ENCODE results near the gene USP49. TPM values are rescaled to one million over a fixed set of nuclear protein-coding genes. Genes with fewer than 3 reads are reported as not detected.

USP49 gene
- total and polyA plus RNA-seq, 2 experiments from 2014 or later = 0.97 to 1.2 TPM

GRCh38 chr6:41932378-41932777, 37.2 kb upstream of the USP49 start:
- Histone ChIP-seq H3K9ac (no peak overlapping the region), H3K4me1 (ENCODE audit: insufficient read depth) (peaks cover 12% of the 10 kb centered on the region), H3K79me2 (ENCODE audit: insufficient read depth) (peaks cover 41% of the 10 kb centered on the region), H2AFZ (no peak overlapping the region), H3K9me3 (ENCODE audit: low read depth) (no peaks in the 10 kb centered on the region), H3K27me3 (replicated peaks; ENCODE audit: insufficient read depth) (no peaks in the 10 kb centered on the region), H3K9me2 (ENCODE audit: insufficient read depth) (no peaks in the 10 kb centered on the region), H3F3A (ENCODE audit: insufficient read depth) (peaks cover 36% of the 10 kb centered on the region), H3K4me3 (no peak overlapping the region), H4K20me1 (ENCODE audit: insufficient read depth) (no peaks in the 10 kb centered on the region), H3K36me3 (ENCODE audit: low read depth) (peaks cover 63% of the 10 kb centered on the region), H3K27ac (no peak overlapping the region), H3K4me2 (ENCODE audit: unreplicated experiment) (no peak overlapping the region)
- TF ChIP-seq EZH2phosphoT487 (IDR thresholded peaks at IDR 0.05; ENCODE audit: insufficient read depth, low read depth) (no peak), EZH2 (IDR thresholded peaks at IDR 0.05; ENCODE audit: insufficient read depth, poor library complexity, severe bottlenecking) (no peak)
- DNase-seq = no peak
- in situ Hi-C loops (cut with MboI) = no loop called here
- WGBS, 2 experiments (ENCODE audit: low coverage in 1 of 2, low lambda C conversion rate in 2 of 2, missing lambda C conversion rate in 2 of 2) = 83 to 87% methylated on average over 15 of the region's 15 CpGs

GRCh38 chr6:41931792-41932191, 36.6 kb upstream of the USP49 start:
- peaks cover 12% of the 10 kb centered on the region for H3K4me1 ChIP-seq (ENCODE audit: insufficient read depth)
- no peaks in the 10 kb centered on the region for H4K20me1 ChIP-seq (ENCODE audit: insufficient read depth)
- no peak for DNase-seq
- H3K27me3 ChIP-seq (replicated peaks; ENCODE audit: insufficient read depth) = no peaks in the 10 kb centered on the region
- no peak overlapping the region for H3K9ac ChIP-seq
- no peaks in the 10 kb centered on the region for H3K9me2 ChIP-seq (ENCODE audit: insufficient read depth)
- H3F3A ChIP-seq (ENCODE audit: insufficient read depth) = peaks cover 30% of the 10 kb centered on the region
- no peak overlapping the region for H3K4me3 ChIP-seq
- H3K9me3 ChIP-seq (ENCODE audit: low read depth) = no peaks in the 10 kb centered on the region
- 68% methylated on average over 2 of the region's 2 CpGs for WGBS, 2 experiments (ENCODE audit: low coverage in 1 of 2, low lambda C conversion rate in 2 of 2, missing lambda C conversion rate in 2 of 2)
- H3K4me2 ChIP-seq (ENCODE audit: unreplicated experiment) = no peak overlapping the region
- peaks cover 41% of the 10 kb centered on the region for H3K79me2 ChIP-seq (ENCODE audit: insufficient read depth)
- TF ChIP-seq EZH2phosphoT487 (IDR thresholded peaks at IDR 0.05; ENCODE audit: insufficient read depth, low read depth) = no peak
- no peak for TF ChIP-seq EZH2 (IDR thresholded peaks at IDR 0.05; ENCODE audit: insufficient read depth, poor library complexity, severe bottlenecking)
- H3K27ac ChIP-seq = no peak overlapping the region
- in situ Hi-C loops (cut with MboI) = no loop called here
- no peak overlapping the region for H2AFZ ChIP-seq
- H3K36me3 ChIP-seq (ENCODE audit: low read depth) = peaks cover 67% of the 10 kb centered on the region

- Histone ChIP-seq H3K27me3 (replicated peaks; ENCODE audit: insufficient read depth) (no peaks in the 10 kb centered on the region), H4K20me1 (ENCODE audit: insufficient read depth) (no peaks in the 10 kb centered on the region)
- in situ Hi-C loops (cut with MboI) = no loop called here
Observed at GRCh38 chr6:41929924-41930323, 34.7 kb upstream of the USP49 start.

GRCh38 chr6:41927253-41927652, 32.1 kb upstream of the USP49 start:
- H3K9me2 ChIP-seq (ENCODE audit: insufficient read depth) = no peaks in the 10 kb centered on the region
- WGBS, 2 experiments (ENCODE audit: low coverage in 1 of 2, low lambda C conversion rate in 2 of 2, missing lambda C conversion rate in 2 of 2) = 88 to 93% methylated on average over 6 of the region's 6 CpGs
- no peak overlapping the region for H3K4me3 ChIP-seq

More at GRCh38 chr6:41929924-41930323, 34.7 kb upstream of the USP49 start:
- Histone ChIP-seq H3F3A (ENCODE audit: insufficient read depth) (peaks cover 15% of the 10 kb centered on the region), H2AFZ (no peak overlapping the region), H3K4me1 (ENCODE audit: insufficient read depth) (no peaks in the 10 kb centered on the region), H3K9me2 (ENCODE audit: insufficient read depth) (no peaks in the 10 kb centered on the region), H3K36me3 (ENCODE audit: low read depth) (peaks cover 58% of the 10 kb centered on the region), H3K4me3 (no peak overlapping the region), H3K4me2 (ENCODE audit: unreplicated experiment) (no peak overlapping the region), H3K79me2 (ENCODE audit: insufficient read depth) (peaks cover 55% of the 10 kb centered on the region), H3K9me3 (ENCODE audit: low read depth) (no peaks in the 10 kb centered on the region), H3K27ac (no peak overlapping the region), H3K9ac (no peak overlapping the region)
- no peak for DNase-seq
- TF ChIP-seq EZH2 (IDR thresholded peaks at IDR 0.05; ENCODE audit: insufficient read depth, poor library complexity, severe bottlenecking) = no peak
- no peak for TF ChIP-seq EZH2phosphoT487 (IDR thresholded peaks at IDR 0.05; ENCODE audit: insufficient read depth, low read depth)
- WGBS, 2 experiments (ENCODE audit: low coverage in 1 of 2, low lambda C conversion rate in 2 of 2, missing lambda C conversion rate in 2 of 2) = 87 to 94% methylated on average over 6 of the region's 6 CpGs

GRCh38 chr6:41922154-41922553, 27.0 kb upstream of the USP49 start:
- 8 to 9% methylated on average over 7 of the region's 7 CpGs for WGBS, 2 experiments (ENCODE audit: low coverage in 1 of 2, low lambda C conversion rate in 2 of 2, missing lambda C conversion rate in 2 of 2)
- Histone ChIP-seq H3K4me3 (peak overlapping the region; percentile 99), H3K79me2 (ENCODE audit: insufficient read depth) (peaks cover 79% of the 10 kb centered on the region), H3K4me2 (ENCODE audit: unreplicated experiment) (peak overlapping the region; percentile 88), H3K9me2 (ENCODE audit: insufficient read depth) (no peaks in the 10 kb centered on the region), H3K9me3 (ENCODE audit: low read depth) (no peaks in the 10 kb centered on the region), H3K9ac (peak overlapping the region; percentile 95), H3K27me3 (replicated peaks; ENCODE audit: insufficient read depth) (no peaks in the 10 kb centered on the region), H3K36me3 (ENCODE audit: low read depth) (0 out of 2 replicates have a peak, but pooled peaks cover 2% of the 10 kb centered on the region), H3K4me1 (ENCODE audit: insufficient read depth) (peaks cover 37% of the 10 kb centered on the region), H3K27ac (peak overlapping the region; percentile 98), H3F3A (ENCODE audit: insufficient read depth) (peaks cover 8% of the 10 kb centered on the region), H2AFZ (peak overlapping the region; percentile 93), H4K20me1 (ENCODE audit: insufficient read depth) (no peaks in the 10 kb centered on the region)
- no peak for TF ChIP-seq EZH2phosphoT487 (IDR thresholded peaks at IDR 0.05; ENCODE audit: insufficient read depth, low read depth)
- no peak for TF ChIP-seq EZH2 (IDR thresholded peaks at IDR 0.05; ENCODE audit: insufficient read depth, poor library complexity, severe bottlenecking)
- in situ Hi-C loops (cut with MboI) = no loop called here
- peak; percentile 43 for DNase-seq

More at GRCh38 chr6:41927253-41927652, 32.1 kb upstream of the USP49 start:
- Histone ChIP-seq H3K27me3 (replicated peaks; ENCODE audit: insufficient read depth) (no peaks in the 10 kb centered on the region), H3K4me1 (ENCODE audit: insufficient read depth) (peaks cover 13% of the 10 kb centered on the region), H3F3A (ENCODE audit: insufficient read depth) (no peaks in the 10 kb centered on the region), H3K4me2 (ENCODE audit: unreplicated experiment) (no peak overlapping the region), H3K36me3 (ENCODE audit: low read depth) (peaks cover 38% of the 10 kb centered on the region; the same call in 1 of the 2 replicates), H4K20me1 (ENCODE audit: insufficient read depth) (no peaks in the 10 kb centered on the region), H3K27ac (no peak overlapping the region), H2AFZ (no peak overlapping the region), H3K9ac (no peak overlapping the region), H3K79me2 (ENCODE audit: insufficient read depth) (peaks cover 73% of the 10 kb centered on the region), H3K9me3 (ENCODE audit: low read depth) (no peaks in the 10 kb centered on the region)
- DNase-seq = no peak
- no peak for TF ChIP-seq EZH2phosphoT487 (IDR thresholded peaks at IDR 0.05; ENCODE audit: insufficient read depth, low read depth)
- in situ Hi-C loops (cut with MboI) = no loop called here

All from GM23248 (cell line).